GM19395 (cell line): ENCODE measurements around the gene SFI1.
"Not testable (repeated sequence)": the region's sequence is repeated elsewhere in the genome, so short reads cannot be mapped to it uniquely, and the experiment has no call there.

ENCODE experiments used
- ATAC-seq: cut with Tn5 transposase; IDR thresholded peaks from one replicate; pipeline ENCODE4 v1.9.1; 2021; ENCODE audit warnings: mild to moderate bottlenecking, moderate library complexity; ENCODE audit not compliant: unreplicated experiment

SFI1 gene

GRCh38 chr22:31586137-31586920 lies 90.0 kb downstream of the SFI1 start:
- no peak for ATAC-seq

GRCh38 chr22:31588970-31589675 lies 92.8 kb downstream of the SFI1 start:
- ATAC-seq, result no peak

DNA sequence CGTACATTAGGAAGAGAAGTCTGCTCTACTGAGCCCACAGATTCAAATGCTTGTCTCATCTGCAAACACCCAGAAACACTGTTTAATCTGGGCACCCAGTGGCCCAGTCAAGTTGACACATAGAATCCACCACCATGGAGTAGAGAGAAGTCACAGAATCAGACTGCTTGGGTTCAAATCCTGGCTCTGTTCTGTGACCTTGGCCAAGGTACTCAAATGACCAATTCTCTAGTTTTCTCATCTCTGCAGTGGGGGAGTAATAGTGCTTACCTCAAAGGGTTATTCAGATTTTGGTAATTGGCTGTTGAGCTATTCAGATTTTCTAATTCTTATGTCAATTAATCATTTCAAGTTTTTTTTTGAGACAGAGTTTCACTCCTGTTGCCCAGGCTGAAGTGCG lies 93.8 kb downstream of the SFI1 start:
- not testable (repeated sequence) for ATAC-seq

GRCh38 chr22:31595271-31595670 lies 98.9 kb downstream of the SFI1 start:
- ATAC-seq, result no peak

DNA sequence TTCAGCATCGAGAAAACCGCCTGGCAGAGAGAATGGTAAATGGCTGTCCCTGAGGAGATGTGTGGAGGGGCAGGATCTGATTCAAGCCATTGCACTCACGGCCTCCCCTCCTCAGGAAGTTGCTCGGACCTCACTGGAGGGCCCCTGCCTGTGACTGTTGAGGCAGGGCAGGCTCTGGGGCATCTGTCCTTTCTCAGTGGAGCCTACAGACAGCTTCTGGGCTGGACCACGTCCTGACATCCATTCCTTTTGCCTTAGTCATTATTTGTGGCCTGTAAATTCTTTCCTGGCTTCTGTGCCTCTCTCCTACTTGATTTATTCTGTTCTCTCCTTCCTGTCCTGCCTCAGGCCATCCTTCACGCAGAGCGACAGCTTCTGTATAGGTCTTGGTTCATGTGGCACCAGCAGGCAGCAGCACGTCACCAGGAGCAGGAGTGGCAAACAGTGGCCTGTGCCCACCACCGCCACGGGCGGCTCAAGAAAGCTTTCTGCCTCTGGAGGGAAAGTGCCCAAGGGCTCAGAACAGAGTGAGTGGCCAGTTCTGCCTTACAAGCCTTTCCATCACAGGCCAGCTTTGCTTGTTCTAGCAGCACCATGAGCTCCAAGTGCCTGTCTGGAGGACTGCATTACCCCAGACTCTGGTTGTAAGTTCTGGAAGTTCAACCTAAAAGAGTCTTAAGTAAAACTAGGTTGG lies 106.1 kb downstream of the SFI1 start:
- ATAC-seq, result no peak

- ATAC-seq, result no peak
Observed at GRCh38 chr22:31603081-31603525, 106.8 kb downstream of the SFI1 start.

- no peak for ATAC-seq
Observed at GRCh38 chr22:31603574-31603973, 107.2 kb downstream of the SFI1 start.

DNA sequence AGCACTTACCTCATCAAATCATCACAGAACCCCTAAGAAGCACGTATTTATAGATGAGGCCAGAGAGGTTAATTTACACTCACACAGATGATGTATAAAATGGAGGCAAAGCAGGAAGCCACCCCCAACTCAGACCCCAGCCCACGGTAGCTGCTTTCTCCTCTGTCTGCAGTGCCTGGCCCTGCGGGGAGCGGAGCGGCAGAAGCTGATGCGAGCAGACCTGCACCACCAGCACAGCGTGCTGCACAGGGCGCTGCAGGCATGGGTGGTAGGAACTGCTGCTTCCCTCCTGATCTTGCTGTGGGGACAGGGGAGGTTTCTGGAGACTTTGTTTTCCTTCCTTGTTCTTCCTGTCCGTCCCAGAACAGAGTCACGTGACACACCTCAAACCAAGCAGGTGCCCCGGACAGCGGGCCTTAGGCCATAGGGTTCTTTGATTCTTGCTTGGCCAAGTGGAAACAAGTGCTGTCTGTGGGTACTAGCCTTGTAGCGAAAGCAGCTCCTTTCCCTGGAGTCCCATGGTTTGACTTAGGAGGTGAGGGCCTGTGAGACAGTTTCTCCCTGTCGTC lies 107.9 kb downstream of the SFI1 start:
- ATAC-seq, result no peak

DNA sequence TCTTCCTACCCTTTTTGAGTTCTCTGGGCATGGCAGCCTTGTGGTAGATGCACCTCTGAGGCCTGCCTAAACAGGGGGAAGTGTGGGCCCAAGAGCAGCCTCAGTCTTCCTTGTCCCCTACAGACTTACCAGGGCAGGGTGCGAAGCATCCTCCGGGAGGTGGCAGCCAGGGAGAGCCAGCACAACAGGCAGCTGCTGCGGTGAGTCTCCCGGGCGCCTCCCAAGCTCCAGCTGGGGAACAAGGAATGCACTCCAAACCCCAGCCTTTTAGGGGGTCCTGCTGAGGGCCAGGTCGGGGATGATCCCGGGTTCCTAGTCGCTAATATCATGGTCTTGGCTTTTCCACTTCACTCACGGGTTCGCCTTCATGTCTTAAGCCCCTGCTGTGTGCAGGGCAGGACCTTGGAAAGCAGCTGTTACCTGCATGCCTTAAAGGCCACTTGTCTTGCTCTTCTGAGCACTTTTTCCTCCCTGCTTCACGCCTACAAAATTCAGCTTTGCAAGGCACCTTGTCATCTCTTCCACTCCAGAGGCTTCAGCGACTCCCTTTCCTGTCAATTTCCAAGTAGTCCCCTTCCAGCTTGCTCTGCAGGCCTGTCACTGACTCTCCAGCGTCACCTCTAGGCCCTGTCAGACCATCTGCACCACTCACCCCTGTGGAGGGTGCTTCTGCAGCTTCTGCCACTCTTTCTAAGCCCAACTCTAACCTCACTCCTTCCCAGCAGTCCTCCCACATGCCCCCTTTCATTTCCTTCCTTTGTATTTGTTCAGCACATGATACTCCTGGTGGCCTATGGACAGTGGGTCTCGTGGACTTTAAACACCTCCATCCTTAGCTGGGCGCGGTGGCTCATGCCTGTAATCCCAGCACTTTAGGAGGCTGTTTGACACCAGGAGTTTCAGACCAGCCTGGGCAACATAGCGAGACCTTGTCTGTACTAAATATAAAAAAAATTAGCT lies 108.7 kb downstream of the SFI1 start:
- ATAC-seq, result no peak

DNA sequence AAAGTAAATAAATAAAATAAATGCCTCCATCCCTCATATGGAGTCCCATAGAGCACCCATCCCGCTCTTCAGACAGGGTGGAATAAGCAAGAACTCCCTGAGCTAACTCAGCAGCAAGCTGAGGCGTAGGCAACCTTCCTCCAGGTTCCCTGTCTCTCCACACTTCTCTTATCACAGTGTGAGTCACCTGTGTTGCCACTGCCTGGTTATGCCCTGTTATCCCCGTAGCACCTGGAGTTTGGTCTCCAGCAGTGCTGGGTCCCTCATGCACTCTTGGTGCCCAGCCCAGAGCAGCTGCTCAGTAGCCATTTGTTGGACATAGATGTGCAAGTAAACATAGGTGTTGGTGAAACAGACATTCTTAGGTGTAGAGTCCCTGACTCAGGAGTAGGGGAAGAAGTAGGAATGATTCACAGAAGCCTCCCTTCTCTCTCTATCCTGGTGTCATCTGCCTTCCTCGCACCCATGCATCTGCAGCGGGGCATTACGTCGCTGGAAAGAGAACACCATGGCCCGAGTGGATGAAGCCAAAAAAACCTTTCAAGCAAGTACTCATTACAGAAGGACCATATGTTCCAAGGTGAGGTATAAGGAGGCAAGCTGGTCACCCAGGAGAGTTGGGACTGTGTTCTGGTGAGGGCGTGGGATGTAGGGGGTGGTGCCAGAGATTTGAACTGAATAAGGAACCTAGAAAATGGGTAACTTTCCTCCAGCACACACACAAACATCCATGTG lies 109.7 kb downstream of the SFI1 start:
- no peak for ATAC-seq

GRCh38 chr22:31607696-31608095 lies 111.4 kb downstream of the SFI1 start:
- no peak for ATAC-seq

DNA sequence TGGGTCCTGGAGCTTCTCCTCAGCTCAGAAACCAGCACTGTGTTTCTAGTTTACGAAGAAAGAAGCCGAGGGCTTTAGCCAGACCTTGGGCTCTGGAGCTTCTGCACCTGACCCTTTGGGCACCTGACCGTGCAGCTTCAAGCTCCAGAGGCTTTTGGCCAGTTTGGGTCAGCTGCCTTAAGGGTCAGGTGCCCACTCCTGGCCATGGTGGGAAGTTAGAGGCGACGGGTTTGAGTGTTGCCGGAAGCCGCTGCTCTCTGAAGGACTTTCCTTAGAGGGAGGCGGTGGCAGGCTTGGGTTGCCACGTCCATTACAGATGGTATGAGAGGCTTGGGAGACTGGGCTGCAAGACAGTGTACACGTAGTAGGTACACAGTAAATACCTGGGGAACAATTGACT lies 113.4 kb downstream of the SFI1 start:
- no peak for ATAC-seq

- no peak for ATAC-seq
Observed at GRCh38 chr22:31610611-31611010, 114.3 kb downstream of the SFI1 start.

DNA sequence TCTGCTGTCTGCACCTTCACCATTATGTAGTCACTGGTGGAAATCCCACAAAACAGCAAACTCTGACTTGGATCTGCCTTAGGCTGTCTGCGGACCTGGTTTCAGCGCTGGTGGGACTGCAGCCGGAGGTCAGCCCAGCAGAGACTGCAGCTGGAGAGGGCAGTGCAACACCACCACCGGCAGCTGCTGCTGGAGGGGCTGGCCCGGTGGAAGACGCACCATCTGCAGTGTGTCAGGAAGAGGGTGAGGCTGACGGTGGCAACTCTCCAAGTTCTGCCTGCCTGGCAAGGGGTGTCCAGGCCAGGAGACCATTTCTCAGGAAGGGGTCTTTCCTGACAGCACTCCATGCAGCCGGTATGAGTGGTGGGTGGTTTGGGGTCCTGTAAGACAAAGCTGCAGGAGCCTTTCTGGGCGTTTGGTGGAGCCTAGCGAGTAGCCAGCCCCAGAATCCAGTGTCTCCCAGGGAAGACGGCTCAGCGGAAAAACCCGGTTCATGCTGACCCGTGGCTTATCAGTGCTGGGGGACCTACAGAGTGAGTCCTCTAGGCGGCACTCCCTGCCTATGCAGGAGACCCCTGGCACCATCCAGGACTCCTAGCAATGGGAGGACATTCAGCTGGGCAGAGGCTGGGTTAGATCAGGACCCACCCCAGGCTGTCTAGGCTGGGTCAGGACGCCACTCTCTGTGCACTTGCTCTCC lies 114.9 kb downstream of the SFI1 start:
- ATAC-seq, result no peak

- no peak for ATAC-seq
Observed at GRCh38 chr22:31612891-31613285, 116.6 kb downstream of the SFI1 start.

GRCh38 chr22:31613286-31613903 lies 117.1 kb downstream of the SFI1 start:
- ATAC-seq, result no peak

DNA sequence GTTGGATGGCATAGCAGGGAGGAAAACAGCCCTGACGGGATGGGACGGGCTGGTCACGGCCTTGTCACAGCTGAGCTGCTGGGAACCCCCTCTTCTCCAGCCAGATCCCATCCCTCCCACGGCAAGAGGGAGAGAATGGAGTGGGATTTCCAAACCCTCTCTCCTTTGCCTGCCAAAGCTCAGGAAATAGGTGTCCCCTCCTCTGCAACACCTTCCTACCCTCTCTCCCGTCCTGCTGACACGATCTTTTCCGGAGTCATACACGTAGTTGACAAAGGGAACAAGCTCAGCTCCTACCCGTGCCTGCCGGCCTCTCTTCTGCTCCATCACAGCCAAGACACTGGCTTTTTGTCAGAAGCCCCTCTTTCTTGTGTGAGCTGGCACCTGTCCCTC lies 117.6 kb downstream of the SFI1 start:
- no peak for ATAC-seq

DNA sequence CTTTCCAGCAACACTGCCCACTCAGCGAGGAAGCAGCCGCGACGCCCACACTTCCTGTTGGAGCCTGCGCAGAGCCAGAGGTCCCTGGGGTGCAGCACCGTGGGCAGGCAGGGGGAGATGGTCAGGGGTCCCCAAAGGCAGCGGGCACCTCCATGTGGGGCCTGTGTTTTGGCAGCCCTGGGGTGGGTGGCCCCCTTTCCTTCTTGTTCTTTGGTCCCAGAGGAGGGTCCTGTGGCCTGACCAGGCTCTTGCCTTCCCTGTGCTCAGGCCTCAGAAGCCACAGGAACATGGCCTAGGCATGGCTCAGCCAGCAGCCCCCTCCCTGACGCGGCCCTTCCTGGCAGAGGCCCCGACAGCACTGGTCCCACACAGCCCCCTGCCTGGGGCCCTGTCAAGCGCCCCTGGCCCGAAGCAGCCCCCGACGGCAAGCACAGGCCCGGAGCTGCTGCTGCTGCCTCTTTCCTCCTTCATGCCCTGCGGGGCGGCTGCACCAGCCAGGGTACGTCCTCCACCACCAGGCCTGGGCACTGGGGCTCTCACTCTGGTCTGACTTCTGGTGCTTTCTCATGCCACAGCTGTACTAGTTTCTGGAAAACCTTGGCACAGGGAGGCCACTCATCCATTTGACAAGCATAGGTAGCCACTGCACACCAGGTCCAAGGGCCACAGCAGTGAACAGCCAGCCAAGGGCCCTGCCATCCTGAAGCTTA lies 118.6 kb downstream of the SFI1 start:
- no peak for ATAC-seq
